Upper lobe of right lung (tissue), 1 donor: ENCODE results near the gene DNAJC5G. TPM values are rescaled to one million over a fixed set of nuclear protein-coding genes. Genes with fewer than 3 reads are reported as not detected.

Experiments used
- ATAC-seq: fragments of 200-7000 bp; cut with Tn5 transposase; one replicate; pipeline ENCODE4 v1.9.1; 2020; ENCODE audit warnings: mild to moderate bottlenecking, moderate library complexity
- DNase-seq: peaks from one replicate; pipeline ENCODE4 v3.0.0-alpha.2; 2020
- H3K27ac ChIP-seq: fragments of 200-600 bp; one replicate; pipeline ENCODE4 v1.8.0; 2022
- H3K27me3 ChIP-seq: fragments of 200-600 bp; one replicate; pipeline ENCODE4 v1.8.0; 2022; ENCODE audit warnings: mild to moderate bottlenecking
- H3K36me3 ChIP-seq: fragments of 200-600 bp; one replicate; pipeline ENCODE4 v1.8.0; 2022
- H3K4me1 ChIP-seq: fragments of 200-600 bp; one replicate; pipeline ENCODE4 v1.8.0; 2022
- H3K4me3 ChIP-seq: fragments of 200-600 bp; one replicate; pipeline ENCODE4 v1.8.0; 2022; ENCODE audit warnings: mild to moderate bottlenecking
- H3K9me3 ChIP-seq: fragments of 200-600 bp; one replicate; pipeline ENCODE4 v1.8.0; 2022
- intact Hi-C: fragments of 100-400 bp; cut with DNase I; formaldehyde crosslinking; loops from one replicate; pipeline ENCODE4 v1.11.0; 2022
- total RNA-seq: library from RNA; stranded (reverse); fragmentation: NEBNext Ultra II Directional; extraction: Animal tissue kit (Norgen Biotek cat#: 25700); gene quantifications from one replicate; pipeline ENCODE4 v1.2.1, GENCODE V29; 2021
- TF ChIP-seq, protein P1 (sequence below): fragments of 200-600 bp; IDR thresholded peaks from one replicate; pipeline ENCODE4 v1.8.0; 2022; ENCODE audit warnings: antibody characterized with exemption
- donor health status: DM: no; HTN: yes; CAD: no; lungs with severe emphysema.

DNAJC5G gene
- total RNA-seq, 1 donor from 2014 or later, result not detected

DNA sequence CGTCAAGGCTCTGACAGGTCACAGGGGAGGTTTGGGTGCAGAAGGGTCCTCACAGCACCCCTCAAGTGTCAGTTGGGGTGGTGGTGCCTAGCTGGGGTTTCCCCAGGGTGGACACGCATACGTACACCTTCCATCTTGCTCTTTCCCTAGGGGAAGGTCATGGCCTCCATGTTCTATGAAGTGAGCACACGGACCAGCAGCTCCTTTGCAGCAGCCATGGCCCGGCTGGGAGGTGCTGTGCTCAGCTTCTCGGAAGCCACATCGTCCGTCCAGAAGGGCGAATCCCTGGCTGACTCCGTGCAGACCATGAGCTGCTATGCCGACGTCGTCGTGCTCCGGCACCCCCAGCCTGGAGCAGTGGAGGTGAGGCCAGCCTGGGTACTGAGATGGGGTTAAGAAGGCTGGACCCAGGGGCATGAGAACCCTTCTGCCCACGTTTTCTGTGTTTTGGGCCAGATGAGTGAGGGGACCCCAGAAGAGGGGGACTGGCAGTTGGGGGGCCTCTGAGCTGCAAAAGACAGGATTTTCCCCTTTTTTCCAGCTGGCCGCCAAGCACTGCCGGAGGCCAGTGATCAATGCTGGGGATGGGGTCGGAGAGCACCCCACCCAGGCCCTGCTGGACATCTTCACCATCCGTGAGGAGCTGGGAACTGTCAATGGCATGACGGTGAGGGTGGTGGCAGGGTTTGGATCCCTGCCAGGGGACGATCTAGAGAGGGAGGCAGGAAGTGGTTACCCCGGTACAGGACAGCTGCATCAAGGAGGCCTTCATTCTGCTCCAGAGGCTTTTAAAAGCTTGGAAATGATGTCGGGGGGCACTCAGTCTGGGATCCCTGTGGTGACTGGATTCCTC is 33.2 kb upstream of the DNAJC5G start:
- ATAC-seq, result no peak
- TF ChIP-seq, protein P1, sequence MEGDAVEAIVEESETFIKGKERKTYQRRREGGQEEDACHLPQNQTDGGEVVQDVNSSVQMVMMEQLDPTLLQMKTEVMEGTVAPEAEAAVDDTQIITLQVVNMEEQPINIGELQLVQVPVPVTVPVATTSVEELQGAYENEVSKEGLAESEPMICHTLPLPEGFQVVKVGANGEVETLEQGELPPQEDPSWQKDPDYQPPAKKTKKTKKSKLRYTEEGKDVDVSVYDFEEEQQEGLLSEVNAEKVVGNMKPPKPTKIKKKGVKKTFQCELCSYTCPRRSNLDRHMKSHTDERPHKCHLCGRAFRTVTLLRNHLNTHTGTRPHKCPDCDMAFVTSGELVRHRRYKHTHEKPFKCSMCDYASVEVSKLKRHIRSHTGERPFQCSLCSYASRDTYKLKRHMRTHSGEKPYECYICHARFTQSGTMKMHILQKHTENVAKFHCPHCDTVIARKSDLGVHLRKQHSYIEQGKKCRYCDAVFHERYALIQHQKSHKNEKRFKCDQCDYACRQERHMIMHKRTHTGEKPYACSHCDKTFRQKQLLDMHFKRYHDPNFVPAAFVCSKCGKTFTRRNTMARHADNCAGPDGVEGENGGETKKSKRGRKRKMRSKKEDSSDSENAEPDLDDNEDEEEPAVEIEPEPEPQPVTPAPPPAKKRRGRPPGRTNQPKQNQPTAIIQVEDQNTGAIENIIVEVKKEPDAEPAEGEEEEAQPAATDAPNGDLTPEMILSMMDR, result no peak
- Histone ChIP-seq H3K4me1 (no peaks in the 10 kb centered on the region), H3K4me3 (no peak overlapping the region), H3K36me3 (peaks cover 76% of the 10 kb centered on the region), H3K27me3 (no peaks in the 10 kb centered on the region), H3K9me3 (no peaks in the 10 kb centered on the region), H3K27ac (no peak overlapping the region)
- intact Hi-C loops, result no loop called here
- DNase-seq, result no peak

DNA sequence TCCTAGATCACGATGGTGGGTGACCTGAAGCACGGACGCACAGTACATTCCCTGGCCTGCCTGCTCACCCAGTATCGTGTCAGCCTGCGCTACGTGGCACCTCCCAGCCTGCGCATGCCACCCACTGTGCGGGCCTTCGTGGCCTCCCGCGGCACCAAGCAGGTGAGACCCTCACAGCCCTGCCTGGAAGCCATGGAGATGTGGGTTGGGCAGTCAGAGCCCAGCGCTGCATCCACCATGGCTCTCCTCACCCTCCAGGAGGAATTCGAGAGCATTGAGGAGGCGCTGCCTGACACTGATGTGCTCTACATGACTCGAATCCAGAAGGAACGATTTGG is 32.6 kb upstream of the DNAJC5G start:
- ATAC-seq (no peak), DNase-seq (no peak)
- H3K9me3 ChIP-seq, result no peaks in the 10 kb centered on the region
- intact Hi-C loops, result no loop called here
- TF ChIP-seq, protein P1, result no peak
- H3K4me3 ChIP-seq, result no peak overlapping the region
- H3K4me1 ChIP-seq, result no peaks in the 10 kb centered on the region
- no peaks in the 10 kb centered on the region for H3K27me3 ChIP-seq
- peaks cover 70% of the 10 kb centered on the region for H3K36me3 ChIP-seq
- no peak overlapping the region for H3K27ac ChIP-seq

DNA sequence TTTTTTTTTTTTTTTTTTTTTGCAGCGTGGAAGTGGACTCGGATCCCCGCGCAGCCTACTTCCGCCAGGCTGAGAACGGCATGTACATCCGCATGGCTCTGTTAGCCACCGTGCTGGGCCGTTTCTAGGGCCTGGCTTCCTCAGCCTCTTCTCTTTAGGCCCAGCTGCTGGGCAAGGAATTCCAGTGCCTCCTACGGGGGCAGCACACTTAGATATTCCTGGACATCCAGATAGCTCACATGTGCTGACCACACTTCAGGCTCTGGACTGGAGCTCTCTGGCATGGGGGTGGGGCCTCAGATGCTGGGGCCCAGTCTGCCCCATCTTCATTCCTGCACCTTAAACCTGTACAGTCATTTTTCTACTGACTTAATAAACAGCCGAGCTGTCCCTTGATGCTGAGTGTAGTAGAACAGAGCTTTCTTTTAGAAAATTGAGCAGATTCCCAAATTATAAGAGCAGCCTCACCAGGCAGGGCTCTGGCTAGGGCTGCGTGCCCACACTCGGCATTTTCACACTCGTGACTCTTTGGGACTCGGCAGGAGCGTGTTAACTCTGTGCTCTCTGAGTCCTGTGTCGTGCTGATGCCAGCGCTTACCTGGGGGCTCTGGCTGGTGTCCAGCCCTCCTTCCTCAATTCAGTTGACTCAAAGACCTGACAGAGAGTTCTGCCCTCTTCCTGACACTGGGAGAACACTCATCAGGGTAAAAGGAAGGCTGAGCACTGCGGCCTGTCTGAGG is 31.7 kb upstream of the DNAJC5G start:
- no peaks in the 10 kb centered on the region for H3K9me3 ChIP-seq
- no peak for ATAC-seq
- TF ChIP-seq, protein P1, result no peak
- H3K27ac ChIP-seq, result no peak overlapping the region
- no peaks in the 10 kb centered on the region for H3K4me1 ChIP-seq
- intact Hi-C loops, result no loop called here
- H3K36me3 ChIP-seq, result peaks cover 61% of the 10 kb centered on the region
- no peaks in the 10 kb centered on the region for H3K27me3 ChIP-seq
- H3K4me3 ChIP-seq, result no peak overlapping the region
- DNase-seq, result no peak

DNA sequence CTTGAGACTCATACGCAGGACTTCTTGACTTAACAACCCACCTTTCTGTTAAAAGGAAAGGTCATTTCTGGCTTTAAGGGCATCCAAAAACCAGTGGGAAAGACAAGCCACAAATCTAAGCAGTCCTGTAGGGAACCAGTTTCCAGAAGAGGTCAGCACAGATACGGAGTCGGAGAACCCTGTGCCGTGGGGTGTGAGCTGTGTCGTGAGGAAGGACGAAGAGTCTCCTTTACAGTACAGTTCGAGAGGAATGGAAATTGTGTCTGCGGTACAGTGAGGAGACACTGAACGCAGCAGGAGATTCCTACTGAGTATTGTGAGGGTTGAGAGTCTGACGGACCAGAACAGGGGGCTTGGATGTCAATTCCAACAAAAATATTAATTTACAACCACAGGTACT is 30.1 kb upstream of the DNAJC5G start:
- intact Hi-C loops, result no loop called here
- Histone ChIP-seq H3K4me3 (no peak overlapping the region), H3K36me3 (peaks cover 45% of the 10 kb centered on the region), H3K4me1 (peaks cover 2% of the 10 kb centered on the region), H3K27me3 (peaks cover 8% of the 10 kb centered on the region), H3K9me3 (no peaks in the 10 kb centered on the region), H3K27ac (no peak overlapping the region)
- ATAC-seq, result no peak
- TF ChIP-seq, protein P1, result no peak
- DNase-seq, result no peak

DNA sequence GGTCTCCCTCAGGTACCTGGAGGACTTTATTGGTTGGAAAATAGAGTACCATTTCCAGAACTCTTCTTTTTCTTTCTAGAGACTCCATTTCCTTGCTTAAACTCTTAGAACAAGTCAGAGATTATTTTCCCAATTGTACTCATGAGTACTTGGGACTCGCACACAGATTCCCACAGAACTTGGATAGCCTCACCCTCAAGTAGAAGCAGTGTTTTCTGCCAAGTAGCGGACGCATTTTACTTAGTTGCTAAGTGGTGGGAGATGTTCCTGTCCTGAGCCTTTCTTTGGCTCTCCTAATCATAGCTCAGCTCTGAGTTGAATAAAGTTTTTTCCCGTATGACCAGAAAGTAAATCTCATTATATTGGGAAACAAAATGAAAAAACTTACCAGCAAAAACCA is 29.6 kb upstream of the DNAJC5G start:
- Histone ChIP-seq H3K9me3 (no peaks in the 10 kb centered on the region), H3K4me1 (peaks cover 5% of the 10 kb centered on the region), H3K27ac (no peak overlapping the region), H3K36me3 (peaks cover 40% of the 10 kb centered on the region), H3K4me3 (no peak overlapping the region), H3K27me3 (peaks cover 13% of the 10 kb centered on the region)
- TF ChIP-seq, protein P1, result no peak
- intact Hi-C loops, result no loop called here
- DNase-seq (no peak), ATAC-seq (no peak)
